Lower leg skin (tissue), 4 donors: Measurements from ENCODE around the gene SLCO1A2. TPM values are rescaled to one million over a fixed set of nuclear protein-coding genes. Genes with fewer than 3 reads are reported as not detected.

Experiments
- DNase-seq, 2 donors: peaks; one replicate each; pipeline ENCODE4 v3.0.0-alpha.2; 2019; ENCODE audit warnings: low spot score in 2 of 2
- H3K4me3 ChIP-seq: fragments of 200-600 bp; sonication (generic); 2 replicates; pipeline ENCODE4 v1.5.1; 2017; ENCODE audit warnings: mild to moderate bottlenecking, low read depth; ENCODE audit not compliant: poor library complexity, severe bottlenecking
- POLR2A ChIP-seq, 2 donors: fragments of 450-650 bp; IDR thresholded peaks; one replicate each; pipeline ENCODE4 v1.6.1; 2016 to 2017; ENCODE audit warnings: antibody characterized with exemption in 2 of 2, mild to moderate bottlenecking in 1 of 2, moderate library complexity in 1 of 2
- WGBS, 2 donors: methylation state at CpG; one replicate each; pipeline ENCODE4 v1.1.5; 2018; 5-methylcytosine and 5-hydroxymethylcytosine counted together
- intact Hi-C: fragments of 100-400 bp; cut with DNase I; formaldehyde crosslinking; loops from one replicate; pipeline ENCODE4 v1.15.0; 2023; ENCODE audit warnings: low total_unique reads
- total RNA-seq, 4 donors: library from RNA; depleted of rRNA; stranded (reverse); fragments of >200 nt; gene quantifications; one replicate each; pipeline ENCODE4 v1.1.0, GENCODE V29; 2016
- TF ChIP-seq, protein P1 (sequence below), 3 donors: fragments of 450-650 bp; IDR thresholded peaks; one replicate each; pipeline ENCODE4 v1.5.1; 2016; ENCODE audit warnings: antibody characterized with exemption in 3 of 3, mild to moderate bottlenecking in 3 of 3, moderate library complexity in 2 of 3

The SLCO1A2 gene
- total RNA-seq, 4 donors from 2014 or later, result 0.04 TPM; not detected in 3

DNA sequence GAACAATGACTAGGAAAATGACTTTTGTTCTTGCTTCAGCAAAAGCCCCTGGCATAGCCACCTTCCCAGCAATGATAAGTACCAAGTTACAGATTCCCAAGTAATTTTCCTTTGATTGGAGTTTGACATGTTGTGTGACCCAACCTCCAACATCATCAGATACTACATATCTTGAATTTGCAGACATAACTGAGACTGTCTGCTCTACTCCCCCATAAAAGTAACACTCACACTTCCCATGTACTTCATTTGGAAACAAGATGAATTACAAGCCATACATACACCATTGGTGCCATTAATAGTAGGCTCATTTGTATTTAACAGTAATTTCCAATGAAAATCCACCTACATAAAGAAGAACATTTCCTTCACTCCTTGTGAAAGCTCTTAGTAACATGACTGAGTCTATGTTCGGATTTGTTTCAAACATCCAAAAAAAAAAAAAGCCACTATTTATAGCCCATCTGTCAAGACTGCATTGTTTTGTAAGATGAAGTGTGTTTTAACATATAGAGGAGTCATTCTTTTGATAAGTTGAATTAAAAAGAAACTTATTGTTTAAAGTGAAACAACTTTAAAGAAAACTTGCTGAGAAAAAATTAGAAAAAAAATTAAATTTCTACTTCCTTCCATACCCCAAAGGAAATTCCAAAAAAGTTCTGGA lies 12.0 kb upstream of the SLCO1A2 start:
- intact Hi-C loops, result no loop called here
- H3K4me3 ChIP-seq, result no peak overlapping the region
- no peak for TF ChIP-seq POLR2A (IDR thresholded peaks at IDR 0.05)
- TF ChIP-seq, protein P1, sequence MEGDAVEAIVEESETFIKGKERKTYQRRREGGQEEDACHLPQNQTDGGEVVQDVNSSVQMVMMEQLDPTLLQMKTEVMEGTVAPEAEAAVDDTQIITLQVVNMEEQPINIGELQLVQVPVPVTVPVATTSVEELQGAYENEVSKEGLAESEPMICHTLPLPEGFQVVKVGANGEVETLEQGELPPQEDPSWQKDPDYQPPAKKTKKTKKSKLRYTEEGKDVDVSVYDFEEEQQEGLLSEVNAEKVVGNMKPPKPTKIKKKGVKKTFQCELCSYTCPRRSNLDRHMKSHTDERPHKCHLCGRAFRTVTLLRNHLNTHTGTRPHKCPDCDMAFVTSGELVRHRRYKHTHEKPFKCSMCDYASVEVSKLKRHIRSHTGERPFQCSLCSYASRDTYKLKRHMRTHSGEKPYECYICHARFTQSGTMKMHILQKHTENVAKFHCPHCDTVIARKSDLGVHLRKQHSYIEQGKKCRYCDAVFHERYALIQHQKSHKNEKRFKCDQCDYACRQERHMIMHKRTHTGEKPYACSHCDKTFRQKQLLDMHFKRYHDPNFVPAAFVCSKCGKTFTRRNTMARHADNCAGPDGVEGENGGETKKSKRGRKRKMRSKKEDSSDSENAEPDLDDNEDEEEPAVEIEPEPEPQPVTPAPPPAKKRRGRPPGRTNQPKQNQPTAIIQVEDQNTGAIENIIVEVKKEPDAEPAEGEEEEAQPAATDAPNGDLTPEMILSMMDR (IDR thresholded peaks at IDR 0.05), result no peak
- DNase-seq, result no peak
- 41 to 45% methylated on average over 1 of the region's 1 CpG for WGBS, 2 donors

DNA sequence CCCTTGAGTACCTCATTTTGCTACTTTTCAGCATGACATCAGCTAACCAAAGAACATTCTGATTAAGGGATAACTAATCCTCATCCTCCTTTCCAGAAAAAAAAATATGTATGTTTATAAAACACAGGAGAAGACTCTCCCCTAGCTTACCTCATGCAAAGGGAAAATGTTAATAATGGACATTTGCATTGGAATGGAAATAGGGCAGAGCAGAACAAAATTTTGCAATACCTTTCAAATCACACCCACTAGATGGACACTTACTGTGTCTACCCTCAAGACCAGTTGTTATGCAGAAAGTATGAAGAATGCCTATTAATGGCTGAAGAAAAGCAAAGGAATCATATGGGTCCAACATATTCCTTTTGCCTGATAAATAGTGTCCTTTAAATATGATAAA lies 8.9 kb upstream of the SLCO1A2 start:
- H3K4me3 ChIP-seq, result no peak overlapping the region
- TF ChIP-seq, protein P1 (IDR thresholded peaks at IDR 0.05), result no peak
- TF ChIP-seq POLR2A (IDR thresholded peaks at IDR 0.05), result no peak
- intact Hi-C loops, result no loop called here

DNA sequence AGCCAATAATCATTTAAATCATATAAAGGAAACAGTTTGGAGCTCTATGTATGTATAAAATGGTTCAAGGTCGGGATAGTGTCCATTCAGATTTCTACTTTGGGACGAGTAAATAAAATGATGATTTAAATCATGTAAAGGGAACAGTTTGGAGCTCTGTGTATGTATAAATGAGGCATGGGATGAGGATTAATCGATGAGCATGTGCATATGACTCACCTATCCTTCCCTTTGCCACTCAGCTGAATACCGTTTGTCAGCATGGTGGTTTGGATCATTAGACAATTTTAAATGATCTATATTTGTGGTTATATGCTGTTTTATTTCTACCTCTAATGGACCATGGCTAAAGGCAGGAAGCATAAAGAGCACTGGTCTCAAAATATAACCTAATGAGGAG lies 7.1 kb upstream of the SLCO1A2 start:
- DNase-seq, result no peak
- WGBS, 2 donors, result 77% methylated on average over 4 of the region's 4 CpGs
- H3K4me3 ChIP-seq, result no peak overlapping the region
- intact Hi-C loops, result no loop called here
- TF ChIP-seq POLR2A (IDR thresholded peaks at IDR 0.05), result no peak
- TF ChIP-seq, protein P1 (IDR thresholded peaks at IDR 0.05), result no peak

More for the DNA sequence above, 8.9 kb upstream of the SLCO1A2 start:
- no peak for DNase-seq

DNA sequence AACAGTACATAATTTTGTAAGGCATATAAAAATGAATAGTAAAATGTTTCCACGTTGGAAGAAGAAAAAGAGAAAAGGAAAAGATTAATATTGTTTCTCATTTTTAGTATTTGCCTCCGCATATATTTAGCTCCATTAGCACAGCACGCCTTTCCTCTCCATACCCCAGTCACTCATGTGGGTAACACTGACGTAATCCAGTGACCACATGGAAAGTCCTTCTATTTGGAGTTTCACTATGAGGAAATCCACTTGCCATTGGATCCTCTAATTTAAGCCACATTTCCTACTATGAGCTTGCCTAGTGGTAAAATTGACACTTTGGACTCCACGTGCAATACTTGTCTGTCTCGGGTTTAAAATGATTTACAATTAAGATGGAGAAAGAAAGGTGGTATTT lies 5.7 kb upstream of the SLCO1A2 start:
- WGBS, 2 donors, result 72 to 76% methylated on average over 6 of the region's 6 CpGs
- intact Hi-C loops, result no loop called here
- H3K4me3 ChIP-seq, result no peak overlapping the region
- TF ChIP-seq POLR2A (IDR thresholded peaks at IDR 0.05), result no peak
- TF ChIP-seq, protein P1 (IDR thresholded peaks at IDR 0.05), result no peak
- no peak for DNase-seq

DNA sequence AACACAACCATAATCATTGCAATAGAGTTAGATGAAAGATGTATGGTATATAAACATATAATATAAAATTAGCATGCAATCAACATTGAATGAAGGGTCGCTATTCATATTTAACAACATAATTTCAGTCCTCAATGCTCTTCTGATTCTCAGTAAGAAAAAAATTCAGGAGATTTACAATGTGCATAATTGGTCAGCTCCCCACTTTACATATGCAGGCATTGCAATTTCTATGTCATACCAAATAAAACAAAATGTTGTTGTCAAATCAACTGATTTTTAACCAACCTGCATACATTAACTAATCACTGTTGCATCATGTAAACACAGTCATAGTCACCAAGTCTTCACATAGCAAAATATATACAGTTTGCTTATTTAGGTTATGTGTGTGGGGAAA lies 5.2 kb upstream of the SLCO1A2 start:
- TF ChIP-seq, protein P1 (IDR thresholded peaks at IDR 0.05), result no peak
- no peak for TF ChIP-seq POLR2A (IDR thresholded peaks at IDR 0.05)
- 84 to 92% methylated on average over 1 of the region's 1 CpG for WGBS, 2 donors
- no peak overlapping the region for H3K4me3 ChIP-seq
- no peak for DNase-seq
- intact Hi-C loops, result no loop called here
